Neural progenitor cell (in vitro differentiated cells): ENCODE measurements around the gene TMEM114.

Experiments
- EZH2 ChIP-seq: fragments of 200-600 bp; sonication (generic); IDR thresholded peaks from 2 replicates; pipeline ENCODE4 v1.6.1; 2017; ENCODE audit warnings: antibody characterized with exemption, mild to moderate bottlenecking, moderate library complexity
- EZH2phosphoT487 ChIP-seq: fragments of 200-600 bp; sonication (generic); IDR thresholded peaks from 2 replicates; pipeline ENCODE4 v1.6.1; 2017; ENCODE audit warnings: antibody characterized with exemption
- TF ChIP-seq, protein P1 (sequence below): fragments of 200-600 bp; sonication (generic); IDR thresholded peaks from 2 replicates; pipeline ENCODE4 v1.5.1; 2017; ENCODE audit warnings: antibody characterized with exemption, mild to moderate bottlenecking

DNA sequence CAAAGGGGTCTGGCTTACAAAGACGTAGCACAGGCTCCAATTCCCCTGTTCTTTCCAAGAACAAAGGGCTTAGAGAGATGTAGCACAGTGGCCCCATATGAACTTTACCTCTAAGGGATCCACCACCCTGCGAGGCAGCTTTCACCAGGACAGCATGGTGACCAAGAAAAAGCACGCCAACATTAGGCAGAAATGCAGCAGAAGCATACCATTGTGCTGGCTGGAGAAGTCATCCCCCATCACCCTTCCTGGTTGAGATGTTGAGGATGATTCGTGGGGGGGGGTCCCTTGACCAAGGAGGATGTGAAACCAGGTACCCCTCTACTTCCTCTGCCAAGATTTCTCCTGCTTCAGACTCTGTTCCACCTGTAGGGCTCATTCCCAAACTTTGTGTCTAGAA lies 48.4 kb downstream of the TMEM114 start:
- TF ChIP-seq, protein P1, sequence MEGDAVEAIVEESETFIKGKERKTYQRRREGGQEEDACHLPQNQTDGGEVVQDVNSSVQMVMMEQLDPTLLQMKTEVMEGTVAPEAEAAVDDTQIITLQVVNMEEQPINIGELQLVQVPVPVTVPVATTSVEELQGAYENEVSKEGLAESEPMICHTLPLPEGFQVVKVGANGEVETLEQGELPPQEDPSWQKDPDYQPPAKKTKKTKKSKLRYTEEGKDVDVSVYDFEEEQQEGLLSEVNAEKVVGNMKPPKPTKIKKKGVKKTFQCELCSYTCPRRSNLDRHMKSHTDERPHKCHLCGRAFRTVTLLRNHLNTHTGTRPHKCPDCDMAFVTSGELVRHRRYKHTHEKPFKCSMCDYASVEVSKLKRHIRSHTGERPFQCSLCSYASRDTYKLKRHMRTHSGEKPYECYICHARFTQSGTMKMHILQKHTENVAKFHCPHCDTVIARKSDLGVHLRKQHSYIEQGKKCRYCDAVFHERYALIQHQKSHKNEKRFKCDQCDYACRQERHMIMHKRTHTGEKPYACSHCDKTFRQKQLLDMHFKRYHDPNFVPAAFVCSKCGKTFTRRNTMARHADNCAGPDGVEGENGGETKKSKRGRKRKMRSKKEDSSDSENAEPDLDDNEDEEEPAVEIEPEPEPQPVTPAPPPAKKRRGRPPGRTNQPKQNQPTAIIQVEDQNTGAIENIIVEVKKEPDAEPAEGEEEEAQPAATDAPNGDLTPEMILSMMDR, result no peak
- TF ChIP-seq EZH2 (no peak), EZH2phosphoT487 (no peak)
